H1 (cell line): ENCODE results near the gene ACSF2. TPM values are rescaled to one million over a fixed set of nuclear protein-coding genes. Genes with fewer than 3 reads are reported as not detected.

Experiments used
- CTCF ChIA-PET: fragments of 300-600 bp; sonication (Branson Sonifier 250); formaldehyde crosslinking; loops from one replicate; lab custom pipeline; 2021; ENCODE audit not compliant: partially characterized antibody; lab: Charles Lee
- POLR2A ChIA-PET: fragments of 300-600 bp; sonication (Branson Sonifier 250); formaldehyde crosslinking; loops from one replicate; lab custom pipeline; 2021; ENCODE audit warnings: inconsistent platforms; ENCODE audit not compliant: partially characterized antibody; lab: Charles Lee
- DNase-seq, 2 experiments: peaks; one replicate each; pipeline versions ENCODE4 v3.0.0 to v3.0.0-alpha.2; 2010 to 2022; ENCODE audit warnings: low spot score in 2 of 2, low read depth in 1 of 2, mixed read lengths in 1 of 2
- FAIRE-seq: peaks from 2 replicates; lab custom pipeline; 2011; peaks lifted over from hg19 to GRCh38; lab: Jason Lieb, UNC
- H2AFZ ChIP-seq: 2 replicates; pipeline ENCODE4 v1.8.1; 2012; ENCODE audit warnings: low read length, inconsistent platforms
- H2AK5ac ChIP-seq: 2 replicates; pipeline ENCODE4 v1.6.1; 2013; ENCODE audit warnings: low read depth, low read length
- H2BK120ac ChIP-seq: replicated peaks from 2 replicates; pipeline ENCODE3; 2013; ENCODE audit warnings: low read depth, low read length, inconsistent platforms
- H2BK12ac ChIP-seq: 2 replicates; pipeline ENCODE4 v1.6.1; 2013; ENCODE audit warnings: low read depth, low read length
- H2BK15ac ChIP-seq: 2 replicates; pipeline ENCODE4 v1.6.1; 2013; ENCODE audit warnings: low read length
- H2BK20ac ChIP-seq: 2 replicates; pipeline ENCODE4 v1.6.1; 2013; ENCODE audit warnings: low read length
- H2BK5ac ChIP-seq: 2 replicates; pipeline ENCODE4 v1.6.1; 2013; ENCODE audit warnings: low read depth, low read length
- H3K14ac ChIP-seq: 2 replicates; pipeline ENCODE4 v1.6.1; 2013; ENCODE audit warnings: inconsistent platforms; ENCODE audit not compliant: insufficient read length
- H3K18ac ChIP-seq: 2 replicates; pipeline ENCODE4 v1.6.1; 2013; ENCODE audit warnings: low read length; ENCODE audit errors: extremely low read depth
- H3K23ac ChIP-seq: 2 replicates; pipeline ENCODE4 v1.6.1; 2013; ENCODE audit warnings: inconsistent platforms; ENCODE audit not compliant: insufficient read length
- H3K23me2 ChIP-seq: 2 replicates; pipeline ENCODE4 v1.6.1; 2013; ENCODE audit warnings: low read depth, low read length
- H3K27ac ChIP-seq: 2 replicates; pipeline ENCODE4 v1.6.1; 2011; ENCODE audit warnings: low read depth, low read length, inconsistent platforms
- H3K27me3 ChIP-seq, 4 experiments: replicated peaks in 1 of 4; 1 replicate in 1 of 4; 2 replicates in 3 of 4; pipeline versions ENCODE4 v1.6.1 to v1.8.1; 2011 to 2013; ENCODE audit warnings: low read length in 3 of 4, mild to moderate bottlenecking in 3 of 4, inconsistent platforms in 2 of 4, mixed read lengths in 2 of 4, moderate library complexity in 1 of 4; ENCODE audit not compliant: control insufficient read depth in 3 of 4, insufficient read depth in 3 of 4; ENCODE audit errors: extremely low read depth in 1 of 4
- H3K36me3 ChIP-seq, 4 experiments: 2 replicates each; pipeline versions ENCODE4 v1.6.1 to v1.8.1; 2011 to 2013; ENCODE audit warnings: mild to moderate bottlenecking in 4 of 4, low read length in 3 of 4, moderate library complexity in 2 of 4, control low read depth in 1 of 4, inconsistent platforms in 1 of 4; ENCODE audit not compliant: insufficient read depth in 4 of 4, control insufficient read depth in 2 of 4
- H3K4ac ChIP-seq: replicated peaks from 2 replicates; pipeline ENCODE3; 2013; ENCODE audit warnings: low read length, low read depth, mixed read lengths, inconsistent platforms; ENCODE audit not compliant: insufficient read length
- H3K4me1 ChIP-seq, 4 experiments: replicated peaks in 1 of 4; 1 replicate in 1 of 4; 2 replicates in 3 of 4; pipeline versions ENCODE4 v1.6.1 to v1.8.1; 2011 to 2013; ENCODE audit warnings: low read length in 3 of 4, inconsistent platforms in 2 of 4, mixed read lengths in 1 of 4; ENCODE audit not compliant: insufficient read depth in 4 of 4, control insufficient read depth in 3 of 4
- H3K4me2 ChIP-seq, 2 experiments: 2 replicates each; pipeline versions ENCODE4 v1.6.1 to v1.8.1; 2011 to 2013; ENCODE audit warnings: low read depth in 2 of 2, low read length in 2 of 2, control low read depth in 1 of 2, inconsistent platforms in 1 of 2, mild to moderate bottlenecking in 1 of 2; ENCODE audit not compliant: insufficient read depth in 1 of 2
- H3K4me3 ChIP-seq, 4 experiments: fragments of 200-600, 300-600 bp in 1 of 4; sonication (generic), shearing (Covaris generic), sonication (Bioruptor Twin) in 1 of 4; 2 replicates each; pipeline versions ENCODE4 v1.5.1 to v1.8.1; 2011 to 2016; ENCODE audit warnings: low read length in 4 of 4, low read depth in 3 of 4, control low read depth in 2 of 4, inconsistent platforms in 2 of 4, mild to moderate bottlenecking in 2 of 4, mixed read lengths in 1 of 4, moderate library complexity in 1 of 4; ENCODE audit not compliant: insufficient read depth in 2 of 4; ENCODE audit errors: extremely low read depth in 1 of 4
- H3K56ac ChIP-seq: replicated peaks from 2 replicates; pipeline ENCODE3; 2013; ENCODE audit warnings: low read depth, mild to moderate bottlenecking, mixed read lengths, low read length, inconsistent platforms; ENCODE audit not compliant: insufficient read length
- H3K79me1 ChIP-seq: 2 replicates; pipeline ENCODE4 v1.6.1; 2013; ENCODE audit warnings: low read depth, low read length, control low read depth
- H3K79me2 ChIP-seq, 2 experiments: 2 replicates each; pipeline versions ENCODE4 v1.6.1 to v1.8.1; 2012 to 2013; ENCODE audit warnings: low read length in 2 of 2, mild to moderate bottlenecking in 2 of 2, inconsistent platforms in 1 of 2; ENCODE audit not compliant: insufficient read depth in 2 of 2, control insufficient read depth in 1 of 2
- H3K9ac ChIP-seq, 4 experiments: replicated peaks in 1 of 4; 1 replicate in 1 of 4; 2 replicates in 3 of 4; pipeline versions ENCODE4 v1.6.1 to v1.8.1; 2011 to 2013; ENCODE audit warnings: low read depth in 3 of 4, low read length in 3 of 4, control low read depth in 2 of 4, mild to moderate bottlenecking in 2 of 4, moderate library complexity in 2 of 4, inconsistent platforms in 1 of 4; ENCODE audit errors: extremely low read depth in 1 of 4
- H3K9me3 ChIP-seq, 2 experiments: 2 replicates each; pipeline versions ENCODE4 v1.6.1 to v1.8.1; 2012 to 2013; ENCODE audit warnings: mild to moderate bottlenecking in 2 of 2, moderate library complexity in 2 of 2, control low read depth in 1 of 2, inconsistent platforms in 1 of 2, low read depth in 1 of 2, low read length in 1 of 2, mixed read lengths in 1 of 2; ENCODE audit not compliant: insufficient read depth in 2 of 2
- H4K20me1 ChIP-seq, 2 experiments: replicated peaks in 1 of 2; 2 replicates each; pipeline versions ENCODE3 to v1.8.1; 2011 to 2013; ENCODE audit warnings: inconsistent platforms in 2 of 2, low read length in 2 of 2, mild to moderate bottlenecking in 1 of 2; ENCODE audit not compliant: insufficient read depth in 2 of 2, control insufficient read depth in 1 of 2
- H4K5ac ChIP-seq: 2 replicates; pipeline ENCODE4 v1.6.1; 2013; ENCODE audit warnings: low read length, low read depth, mixed read lengths, inconsistent platforms; ENCODE audit not compliant: insufficient read length
- H4K8ac ChIP-seq: 2 replicates; pipeline ENCODE4 v1.8.0; 2013; ENCODE audit warnings: mild to moderate bottlenecking, moderate library complexity, low read length, inconsistent platforms; ENCODE audit not compliant: insufficient read depth; ENCODE audit errors: extremely low read depth
- H4K91ac ChIP-seq: replicated peaks from 2 replicates; pipeline ENCODE3; 2013; ENCODE audit warnings: low read length, mixed read lengths, inconsistent platforms; ENCODE audit not compliant: insufficient read length
- CHD1 ChIP-seq: IDR thresholded peaks from 2 replicates; pipeline ENCODE4 v1.6.1; 2012; ENCODE audit warnings: low read depth, low read length, improper control_type of control experiment
- FOSL1 ChIP-seq: IDR thresholded peaks from 2 replicates; pipeline ENCODE4 v1.6.1; 2011; ENCODE audit warnings: mild to moderate bottlenecking, low read depth, low read length, moderate library complexity; ENCODE audit not compliant: insufficient read depth
- KDM4A ChIP-seq: IDR thresholded peaks from one replicate; pipeline ENCODE4 v1.7.1; 2012; ENCODE audit warnings: low read depth, mild to moderate bottlenecking, moderate library complexity, low read length, inconsistent platforms; ENCODE audit not compliant: severe bottlenecking
- POU5F1 ChIP-seq: IDR thresholded peaks from 2 replicates; pipeline ENCODE4 v1.6.1; 2011; ENCODE audit warnings: low read depth, mild to moderate bottlenecking, low read length, moderate library complexity
- ZNF274 ChIP-seq: IDR thresholded peaks from 2 replicates; pipeline ENCODE4 v1.7.0; 2012; ENCODE audit warnings: low read length, borderline replicate concordance; ENCODE audit errors: extremely low read depth
- WGBS, 2 experiments: shearing (Covaris generic) in 1 of 2; methylation state at CpG; one replicate each; pipeline versions ENCODE4 v1.1.6 to v1.1.7; 2013 to 2015; ENCODE audit warnings: low lambda C conversion rate in 2 of 2, mixed read lengths in 2 of 2, inconsistent platforms in 1 of 2, low coverage in 1 of 2, missing lambda C conversion rate in 1 of 2; ENCODE audit not compliant: insufficient replicate concordance in 2 of 2, insufficient coverage in 1 of 2, insufficient read length in 1 of 2; ENCODE audit errors: extremely low coverage in 1 of 2, missing lambda C conversion rate in 1 of 2; 5-methylcytosine and 5-hydroxymethylcytosine counted together
- polyA plus RNA-seq, 7 experiments: library from polyadenylated mRNA; depleted of rRNA in 3 of 7; stranded (reverse) in 5 of 7; unstranded in 2 of 7; fragments of >200 nt in 5 of 7; fragments of 200-250 nt in 2 of 7; gene quantifications; 1 replicate in 5 of 7; 2 replicates in 1 of 7; 4 replicates in 1 of 7; pipeline versions ENCODE4 v1.2.1 to v1.2.3, GENCODE V29; 2011 to 2013; ENCODE audit warnings: missing spikeins in 2 of 7, mixed read lengths in 2 of 7
- total RNA-seq: library from RNA; stranded (reverse); fragmentation: NEBNext Ultra II Directional; extraction: Animal tissue kit (Norgen Biotek cat#: 25700); gene quantifications from 2 replicates; pipeline ENCODE4 v1.2.1, GENCODE V29; 2021

Gene ACSF2
- total and polyA plus RNA-seq, 2 of the 8 experiments (the other 6 are each of a cell fraction or from before 2014, with no cell fraction given): 14.5 to 16.3 TPM

GRCh38 chr17:50428831-50429424, 2.9 kb downstream of the ACSF2 start:
- H3K18ac ChIP-seq: no peak overlapping the region
- no peak overlapping the region; a peak in 1 of 7 replicates for H3K9ac ChIP-seq
- H4K20me1 ChIP-seq: no peaks in the 10 kb centered on the region
- H3K79me2 ChIP-seq: no peaks in the 10 kb centered on the region
- H4K91ac ChIP-seq: no peak overlapping the region
- POLR2A ChIA-PET: interaction anchor here (2.7 kb wide), 1 partner anchor 32 kb away, joined by 9 read pairs; the partner anchor contains the start of gene LRRC59
- CTCF ChIA-PET: interaction anchor here (0.6 to 8.3 kb wide), 6 partner anchors 7 to 73 kb away, joined by 3 to 87 read pairs (median 4); partner anchors contain the start of genes LRRC59 and RSAD1
- H3K14ac ChIP-seq: no peak overlapping the region
- no peak overlapping the region for H3K27ac ChIP-seq
- no peaks in the 10 kb centered on the region for H3K9me3 ChIP-seq
- no peak overlapping the region for H3K4me3 ChIP-seq
- no peak overlapping the region for H3K4me2 ChIP-seq
- H2BK20ac ChIP-seq: no peak overlapping the region
- no peak overlapping the region for H2BK120ac ChIP-seq
- DNase-seq: no peak
- H4K8ac ChIP-seq: peak overlapping the region; percentile 1; the same call in 1 of the 2 replicates
- no peak for TF ChIP-seq ZNF274
- no peak for TF ChIP-seq KDM4A
- no peak for TF ChIP-seq CHD1
- TF ChIP-seq POU5F1: no peak
- no peak for TF ChIP-seq FOSL1
- H3K79me1 ChIP-seq: no peaks in the 10 kb centered on the region
- no peak overlapping the region for H2BK15ac ChIP-seq
- no peak overlapping the region for H4K5ac ChIP-seq
- peaks cover 11% of the 10 kb centered on the region; the same call in 1 of the 2 replicates for H3K23me2 ChIP-seq
- H3K36me3 ChIP-seq: no peaks in the 10 kb centered on the region
- no peak overlapping the region for H2BK5ac ChIP-seq
- peaks cover 0 to 2% (median 0%) of the 10 kb centered on the region in 4 experiments; a peak in 3 of 7 replicates for H3K27me3 ChIP-seq
- no peak for FAIRE-seq
- no peak overlapping the region for H3K56ac ChIP-seq
- H2AFZ ChIP-seq: no peak overlapping the region
- no peak overlapping the region for H3K4ac ChIP-seq
- 91% methylated on average over 7 of the region's 7 CpGs; no CpG with 5 or more reads in 1 of the 2 experiments for WGBS, 2 experiments
- no peak overlapping the region for H3K23ac ChIP-seq
- peaks cover 6 to 13% (median 10%) of the 10 kb centered on the region in 4 experiments for H3K4me1 ChIP-seq
- H2AK5ac ChIP-seq: no peak overlapping the region
- H2BK12ac ChIP-seq: no peak overlapping the region
